Measurements from ENCODE around the gene ABR.
"Not testable (repeated sequence)": the region's sequence is repeated elsewhere in the genome, so short reads cannot be mapped to it uniquely, and the experiment has no call there.

The ABR gene

DNA sequence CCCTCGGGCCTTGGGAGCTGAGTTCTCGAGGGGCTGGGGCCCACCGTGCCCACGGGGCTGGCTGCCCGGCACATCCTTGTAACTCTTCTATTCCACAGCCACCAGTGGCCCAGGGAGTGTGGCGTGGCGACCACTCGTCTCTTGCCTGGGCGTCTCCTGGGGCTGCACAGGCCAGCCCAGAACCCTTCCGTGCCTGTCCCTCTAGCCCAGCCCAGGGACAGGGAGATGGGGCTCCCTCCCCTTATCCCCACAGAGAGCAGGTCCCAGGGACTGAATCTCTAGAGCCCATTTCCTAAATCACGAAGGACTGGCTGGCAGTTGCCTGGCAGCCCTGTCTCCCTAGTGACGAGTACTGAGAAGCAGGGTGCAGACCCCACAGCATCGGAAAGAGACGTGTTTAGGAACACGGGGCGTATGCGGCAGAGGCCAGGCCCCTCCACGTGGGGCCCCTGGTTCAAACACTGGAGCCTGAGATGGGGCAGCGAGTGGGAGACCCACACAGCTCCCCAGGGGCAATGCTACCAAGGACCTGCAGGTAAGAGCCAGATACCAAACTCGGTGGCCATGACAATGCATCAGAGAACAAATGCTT is 131.8 kb downstream of the ABR start:
- no peak for DNase-seq (ENCODE audit: low spot score)

DNA sequence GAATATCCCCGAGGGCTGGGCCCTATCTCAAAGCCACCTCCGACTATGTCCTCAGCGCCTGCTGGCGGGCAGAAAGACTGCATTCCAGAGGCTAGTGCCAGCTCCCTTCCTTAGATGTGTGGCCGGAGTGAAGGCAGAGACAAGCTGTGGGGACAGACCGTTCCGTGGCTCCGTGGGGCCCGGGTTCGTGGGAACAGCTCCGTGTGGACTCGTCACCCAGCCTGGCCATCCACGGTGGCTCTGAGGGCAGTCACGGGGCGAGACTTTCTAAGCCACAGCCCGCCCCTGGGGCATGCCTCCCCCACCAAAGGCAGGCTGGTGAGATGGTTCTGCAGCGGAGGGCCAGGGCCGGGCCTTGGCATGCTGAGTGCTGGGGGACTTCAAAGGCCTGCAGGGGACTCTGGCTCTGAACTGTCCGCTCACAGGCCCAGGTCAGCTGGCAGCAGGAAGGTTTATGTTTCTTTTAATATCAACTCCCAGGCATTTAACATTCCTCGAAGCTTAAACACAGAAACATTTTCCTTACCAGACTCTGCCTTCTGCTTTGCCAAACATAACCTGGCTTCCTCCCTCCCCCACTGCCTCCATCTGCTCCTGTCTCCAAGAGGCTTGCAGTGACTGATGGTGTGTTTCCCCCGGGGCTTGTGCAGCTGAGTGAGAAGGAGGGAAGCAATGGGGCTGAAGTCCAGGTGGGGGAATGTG is 132.5 kb downstream of the ABR start:
- DNase-seq (ENCODE audit: low spot score) = no peak

DNA sequence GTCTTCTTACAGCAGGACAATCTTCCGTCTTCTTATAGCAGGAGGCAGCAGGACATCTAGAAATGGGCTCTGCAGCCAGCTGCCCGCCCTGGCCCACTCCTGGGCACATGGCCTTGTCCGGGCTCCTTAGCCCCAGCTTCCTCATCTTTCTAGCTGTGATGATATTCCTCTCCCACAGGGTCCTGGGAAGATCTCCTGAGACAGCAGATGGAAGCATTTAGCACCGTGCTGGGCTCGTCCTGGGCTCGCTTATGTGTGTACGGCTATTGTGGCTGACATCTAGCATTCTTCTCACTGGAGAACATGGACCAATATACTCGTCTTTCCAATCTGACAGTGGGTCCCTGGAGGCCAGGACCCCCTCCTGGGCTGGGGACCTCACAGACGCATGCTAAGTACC is 134.3 kb downstream of the ABR start:
- DNase-seq (ENCODE audit: low spot score) = no peak

DNA sequence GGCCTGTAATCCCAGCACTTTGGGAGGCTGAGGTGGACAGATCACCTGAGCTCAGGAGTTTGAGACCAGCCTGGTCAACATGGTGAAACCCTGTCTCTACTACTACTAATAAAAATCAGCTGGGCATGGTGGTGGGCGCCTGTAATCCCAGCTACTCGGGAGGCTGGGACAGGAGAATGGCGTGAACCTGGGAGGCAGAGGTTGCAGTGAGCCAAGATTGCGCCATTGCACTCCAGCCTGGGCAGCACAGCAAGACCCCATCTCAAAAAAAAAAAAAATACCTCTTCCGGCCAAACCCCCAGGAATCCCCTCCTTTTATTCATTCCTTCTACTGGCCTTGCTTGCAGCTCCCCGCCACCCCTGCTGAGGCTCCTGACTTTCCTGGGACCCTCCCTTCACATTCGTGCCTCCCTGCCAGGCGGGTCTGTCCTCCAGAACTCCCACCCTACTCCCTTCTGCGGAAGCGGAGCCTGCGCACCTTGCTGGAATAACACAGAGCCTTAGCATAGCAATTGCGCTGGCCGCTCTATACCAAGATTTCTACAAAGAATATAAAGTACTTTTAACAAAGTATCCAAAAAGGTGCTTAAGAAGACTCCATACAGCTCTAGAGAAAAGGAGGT is 135.3 kb downstream of the ABR start:
- not testable (repeated sequence) for DNase-seq (ENCODE audit: low spot score)

DNA sequence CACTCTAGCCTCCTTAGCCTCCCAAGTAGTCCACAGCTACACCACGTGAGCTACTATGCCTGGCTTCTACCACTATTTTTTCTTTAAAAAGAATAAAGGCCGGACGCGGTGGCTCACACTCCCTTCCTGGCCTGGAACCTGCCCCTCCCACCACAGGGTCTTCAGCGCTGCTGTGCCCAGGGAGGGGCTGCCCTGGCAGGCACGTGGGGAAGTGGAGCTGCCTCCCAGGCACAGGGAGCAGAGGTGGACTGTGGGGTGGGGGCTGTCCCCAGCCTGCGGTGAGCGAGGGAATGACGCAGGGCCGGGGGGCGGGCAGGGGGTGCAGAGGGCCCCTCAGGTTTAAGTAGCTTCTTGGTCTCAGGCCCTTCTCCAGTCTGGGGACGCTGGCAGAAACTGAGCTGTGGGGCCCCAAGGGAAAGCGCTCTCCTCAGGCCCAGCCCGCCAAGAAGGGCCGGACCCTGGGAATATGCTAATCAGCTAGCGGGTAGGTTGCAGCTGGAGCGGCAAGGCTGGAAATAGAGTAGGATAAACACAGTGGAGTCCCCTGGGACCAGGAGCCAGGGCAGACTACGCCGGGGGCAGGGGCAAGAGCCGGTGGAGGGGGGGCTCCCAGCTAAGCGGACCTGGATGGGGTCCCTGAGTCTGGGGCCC is 136.1 kb downstream of the ABR start:
- no peak for DNase-seq (ENCODE audit: low spot score)

DNA sequence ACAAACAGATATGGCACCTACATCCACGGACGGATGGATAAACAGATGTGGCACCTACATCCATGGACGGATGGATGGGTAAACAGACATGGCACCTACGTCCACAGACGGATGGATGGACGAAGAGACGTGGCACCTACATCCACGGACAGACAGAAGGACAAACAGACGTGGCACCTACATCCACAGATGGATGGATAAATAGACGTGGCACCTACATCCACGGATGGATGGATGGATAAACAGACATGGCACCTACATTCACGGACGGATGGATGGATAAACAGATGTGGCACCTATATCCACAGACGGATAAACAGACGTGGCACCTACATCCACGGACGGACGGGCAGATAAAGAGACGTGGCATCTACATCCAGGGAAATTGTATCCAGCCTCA is 137.3 kb downstream of the ABR start:
- DNase-seq (ENCODE audit: low spot score) = no peak

DNA sequence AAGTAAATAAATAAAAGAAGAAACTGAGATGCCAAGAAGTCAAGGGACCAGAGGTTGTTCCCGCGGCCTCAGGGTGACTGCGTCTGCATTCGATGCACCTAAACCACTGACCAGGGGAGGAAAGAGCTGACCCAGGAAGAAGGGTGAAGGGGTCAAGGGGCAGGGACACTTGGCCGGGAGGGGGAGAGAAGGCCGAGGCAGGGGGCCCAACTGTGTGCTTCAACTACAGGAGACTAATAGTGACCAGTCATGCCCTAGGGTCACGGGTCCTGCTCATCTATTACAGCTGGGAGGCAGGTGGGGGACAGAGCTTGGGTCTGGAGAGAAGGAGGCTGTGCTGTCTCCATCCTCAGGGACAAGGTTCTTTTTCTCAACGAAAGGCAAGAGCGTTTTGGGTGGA is 138.0 kb downstream of the ABR start:
- DNase-seq (ENCODE audit: low spot score) = no peak

DNA sequence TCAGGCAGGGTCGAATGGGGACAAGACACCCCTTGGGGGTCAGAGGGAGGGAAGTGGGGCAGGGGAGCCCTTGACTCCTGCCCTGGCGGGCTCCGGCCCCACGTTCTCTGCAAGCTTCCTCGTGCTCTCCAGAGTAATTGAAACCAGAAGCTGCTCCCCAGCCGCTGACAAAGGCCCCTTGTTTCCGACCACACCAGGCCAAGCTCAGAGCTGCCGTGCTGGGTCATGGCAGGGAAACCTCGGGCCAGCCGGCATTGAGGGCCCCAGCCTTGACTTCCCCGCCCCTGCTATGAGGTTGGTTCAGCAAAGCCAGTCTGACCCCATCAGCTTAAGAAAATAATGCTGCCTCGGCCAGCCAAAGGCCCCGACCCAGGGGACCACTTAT is 139.6 kb downstream of the ABR start:
- DNase-seq (ENCODE audit: low spot score) = no peak

DNA sequence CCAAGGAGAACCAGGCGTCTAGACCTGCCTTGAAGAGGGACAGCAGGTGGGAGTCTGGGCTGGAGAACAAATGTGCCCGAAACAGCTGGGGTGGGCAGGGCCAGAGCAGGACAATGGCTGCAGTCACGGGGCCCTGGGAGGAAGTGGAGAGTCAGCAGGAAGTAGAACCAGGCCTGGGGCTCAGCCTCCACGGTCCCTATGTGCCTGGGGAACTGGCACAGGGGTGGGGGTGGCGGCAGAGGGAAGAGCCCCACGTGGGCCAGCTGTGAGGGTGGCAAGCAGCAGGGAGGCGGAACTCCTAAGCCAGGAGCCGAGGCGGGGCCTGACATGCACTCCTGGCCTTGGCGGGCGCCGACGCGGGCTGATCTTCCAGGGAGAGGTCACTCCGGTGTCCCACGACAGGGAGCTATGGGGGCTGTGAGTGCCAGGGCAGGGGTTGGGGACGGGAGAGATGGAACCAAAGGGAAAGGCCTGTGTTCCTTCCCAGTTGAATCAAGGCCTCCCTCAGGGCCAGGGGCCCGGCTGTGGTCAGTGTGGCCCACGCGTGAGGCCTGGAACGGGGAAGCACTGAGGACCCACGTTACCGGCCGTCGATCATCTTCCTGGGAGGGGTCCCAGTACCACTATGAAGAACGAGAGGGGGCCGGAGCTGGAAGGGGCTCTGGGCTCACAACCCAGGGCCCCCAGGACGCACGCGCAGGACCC is 140.1 kb downstream of the ABR start:
- no peak for DNase-seq (ENCODE audit: low spot score)

DNA sequence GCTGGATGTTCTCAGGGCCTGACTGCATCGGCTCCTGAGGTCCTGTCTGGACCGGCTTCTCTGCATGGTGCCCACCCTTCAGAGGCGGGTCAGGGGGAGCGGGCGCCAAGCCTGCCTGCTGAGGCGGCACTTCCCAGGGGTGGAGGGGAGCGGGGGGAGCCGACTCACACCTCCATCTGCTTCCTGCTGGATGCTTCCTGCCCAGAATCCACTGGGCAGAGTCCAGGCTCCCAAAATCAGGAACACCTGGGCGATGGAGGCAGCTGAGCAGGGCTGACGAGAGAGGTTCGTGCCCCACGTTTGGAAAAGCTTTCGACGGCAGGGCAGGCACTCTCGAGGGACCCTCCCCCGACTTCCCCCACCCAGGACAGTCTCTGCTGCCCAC is 140.7 kb downstream of the ABR start:
- DNase-seq (ENCODE audit: low spot score) = no peak

DNA sequence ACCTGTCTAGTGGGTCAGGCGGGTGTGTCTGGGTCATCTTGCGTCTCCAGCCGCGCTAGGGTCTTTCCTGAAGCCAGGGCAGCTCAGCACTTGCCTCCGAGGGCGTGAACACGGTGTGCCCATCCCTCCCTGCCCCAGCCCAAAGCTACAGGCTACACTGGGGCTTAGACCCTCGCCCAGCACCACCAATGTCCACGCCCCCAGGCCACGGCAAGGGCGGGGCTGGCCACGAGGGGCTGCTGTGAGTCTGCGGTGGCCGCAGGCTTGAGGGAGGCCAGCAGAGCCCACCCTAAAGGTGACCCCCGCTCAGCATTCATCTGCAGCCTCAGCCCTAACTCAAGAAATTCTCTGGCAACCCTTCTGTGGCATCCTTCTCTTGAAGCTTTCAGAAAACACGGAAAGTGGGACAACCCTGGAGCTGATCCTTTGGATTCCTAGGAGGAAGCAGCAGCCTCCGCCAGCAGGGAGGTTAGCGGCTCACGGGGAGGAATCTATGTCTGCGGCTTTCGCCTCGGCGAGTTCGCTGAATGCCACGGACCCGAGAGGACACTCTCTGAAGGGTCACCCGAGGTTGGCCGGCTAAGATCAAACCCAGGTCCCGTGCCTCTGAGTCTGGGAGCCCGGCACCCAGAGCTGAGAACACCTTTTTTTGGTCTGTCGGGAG is 141.2 kb downstream of the ABR start:
- no peak for DNase-seq (ENCODE audit: low spot score)

DNA sequence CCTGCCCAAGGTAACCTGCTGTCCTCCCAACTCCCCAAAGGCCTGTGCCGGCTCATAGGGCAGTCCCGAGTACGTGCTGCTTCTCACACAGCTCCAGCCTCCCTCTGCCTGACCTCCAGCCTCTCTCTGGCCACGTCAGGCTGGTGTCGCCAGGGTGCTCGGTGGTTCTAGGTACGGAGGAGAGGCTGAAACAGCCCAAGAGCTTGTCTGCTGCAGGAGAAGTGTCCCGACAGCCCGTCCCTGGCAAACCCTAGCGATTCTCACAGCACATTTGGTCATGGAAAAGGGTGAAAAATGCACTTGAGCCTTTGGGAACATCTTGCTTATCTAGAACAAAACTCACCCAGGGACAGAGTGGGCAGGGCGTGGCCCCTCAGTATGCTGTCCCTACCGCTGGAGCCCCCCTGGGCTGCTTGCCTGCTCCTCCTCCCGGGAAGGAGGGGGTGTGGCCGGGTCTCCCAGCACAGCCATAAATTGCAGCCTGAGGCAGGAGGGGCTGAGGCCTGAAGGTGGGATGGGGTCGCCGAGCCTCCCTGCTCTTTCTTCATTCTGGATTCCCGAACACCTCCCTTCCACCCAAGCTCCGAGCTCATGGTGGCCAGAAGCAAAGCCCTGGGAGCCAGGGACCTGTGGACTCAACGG is 142.4 kb downstream of the ABR start:
- no peak for DNase-seq (ENCODE audit: low spot score)

DNA sequence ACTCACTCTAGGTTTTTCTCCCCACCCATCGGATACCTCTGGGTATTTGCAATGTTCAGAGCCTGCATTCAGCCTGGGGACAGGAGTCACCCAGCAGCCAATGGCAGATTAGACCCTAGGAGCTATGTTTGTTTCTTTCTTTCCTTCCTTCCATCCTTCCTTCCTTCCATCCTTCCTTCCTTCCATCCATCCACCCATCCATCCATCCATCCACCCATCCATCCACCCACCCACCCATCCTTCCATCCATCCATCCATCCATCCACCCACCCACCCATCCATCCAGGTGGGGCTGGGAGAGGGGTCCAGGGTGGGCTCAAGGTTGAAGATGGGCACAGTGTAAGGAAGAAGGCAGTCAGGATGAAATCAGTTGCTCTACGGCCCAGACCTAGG is 142.9 kb downstream of the ABR start:
- no peak for DNase-seq (ENCODE audit: low spot score)

DNA sequence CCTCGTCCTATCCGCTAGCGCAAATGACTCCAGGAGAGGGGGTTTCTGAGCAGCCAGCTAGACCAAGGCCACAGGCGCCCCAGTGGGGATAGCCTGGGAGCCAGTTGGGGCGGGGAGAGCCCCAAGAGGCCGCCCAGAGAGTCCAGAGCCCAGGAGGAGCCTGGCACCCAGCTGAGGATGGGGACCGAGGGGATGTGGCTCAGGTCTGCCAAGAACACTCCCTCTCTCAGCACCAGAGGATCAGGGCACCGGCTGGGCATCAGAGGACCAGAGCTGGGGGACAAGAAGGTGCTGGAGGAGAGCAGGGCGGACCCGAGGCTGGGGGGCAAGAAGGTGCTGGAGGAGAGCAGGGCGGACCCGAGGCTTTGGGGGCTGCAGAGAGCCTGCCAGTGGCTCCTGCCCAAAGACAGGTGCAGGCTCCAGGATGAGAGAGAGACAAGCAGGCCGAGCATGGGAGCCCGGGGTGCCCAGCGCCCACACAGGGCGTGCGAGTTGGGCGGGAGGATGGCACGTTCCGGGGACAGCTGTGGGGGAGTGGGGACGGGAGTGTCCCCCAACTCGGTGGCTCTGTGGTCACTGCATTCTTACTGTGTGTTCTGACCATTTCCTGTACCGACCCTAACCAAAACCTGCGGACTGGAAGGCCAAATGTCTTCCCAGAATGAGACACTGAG is 143.5 kb downstream of the ABR start:
- DNase-seq (ENCODE audit: low spot score) = no peak

DNA sequence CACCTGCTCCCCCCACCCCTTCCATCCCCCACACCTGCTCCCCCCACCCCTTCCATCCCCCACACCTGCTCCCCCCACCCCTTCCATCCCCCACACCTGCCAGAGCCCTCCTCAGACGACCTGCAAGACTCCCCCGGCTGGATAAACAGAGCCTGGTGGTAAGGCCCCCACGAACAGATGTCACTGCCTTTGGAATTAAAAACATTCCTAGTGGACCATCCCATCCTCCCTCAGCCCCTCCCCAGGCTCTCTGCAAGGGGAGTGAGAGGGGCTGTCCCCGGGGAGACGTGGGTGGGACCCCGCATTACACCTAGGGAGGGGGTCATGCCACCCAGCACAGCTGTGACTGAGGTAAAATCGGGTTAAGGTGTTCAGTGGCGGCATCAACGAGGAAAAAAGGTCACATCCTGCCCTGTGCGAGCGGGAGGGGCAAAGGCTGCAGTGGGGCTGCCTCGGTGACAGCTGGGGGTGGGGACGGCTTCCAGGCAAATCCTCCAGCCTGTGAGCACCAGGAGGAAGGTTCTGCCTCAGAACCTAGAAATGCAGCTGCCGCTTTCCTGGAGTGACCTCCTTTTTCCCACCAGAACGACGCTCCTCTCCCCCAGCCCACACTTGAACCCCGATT is 144.1 kb downstream of the ABR start:
- no peak for DNase-seq (ENCODE audit: low spot score)

DNA sequence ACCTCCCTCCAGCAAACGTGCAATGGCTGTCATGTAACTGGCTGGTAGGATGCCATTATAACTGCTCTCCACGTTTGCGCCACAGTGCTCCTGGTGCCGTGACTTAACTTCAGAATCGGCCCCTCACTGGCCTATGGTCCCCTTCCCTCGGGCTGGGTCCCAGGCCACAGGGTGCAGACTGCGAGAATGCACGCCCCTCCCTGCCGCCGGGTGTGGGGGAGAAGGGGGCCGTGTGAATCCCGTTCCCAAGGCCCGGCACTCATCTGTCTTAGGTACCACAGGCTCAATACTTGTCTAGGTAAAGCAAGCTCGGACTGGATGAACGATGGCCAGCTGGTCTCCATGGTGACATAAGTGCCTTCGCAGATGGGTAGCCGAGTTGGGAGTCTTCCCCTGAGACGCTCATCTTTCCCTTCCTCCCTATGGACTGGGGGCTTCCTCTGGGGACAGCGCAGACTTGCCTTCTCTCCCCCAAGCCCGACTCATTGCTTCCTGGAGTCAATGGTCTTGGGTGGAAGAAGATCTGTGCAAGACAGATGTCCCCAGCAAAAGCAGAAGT is 145.1 kb downstream of the ABR start:
- DNase-seq (ENCODE audit: low spot score) = no peak

DNA sequence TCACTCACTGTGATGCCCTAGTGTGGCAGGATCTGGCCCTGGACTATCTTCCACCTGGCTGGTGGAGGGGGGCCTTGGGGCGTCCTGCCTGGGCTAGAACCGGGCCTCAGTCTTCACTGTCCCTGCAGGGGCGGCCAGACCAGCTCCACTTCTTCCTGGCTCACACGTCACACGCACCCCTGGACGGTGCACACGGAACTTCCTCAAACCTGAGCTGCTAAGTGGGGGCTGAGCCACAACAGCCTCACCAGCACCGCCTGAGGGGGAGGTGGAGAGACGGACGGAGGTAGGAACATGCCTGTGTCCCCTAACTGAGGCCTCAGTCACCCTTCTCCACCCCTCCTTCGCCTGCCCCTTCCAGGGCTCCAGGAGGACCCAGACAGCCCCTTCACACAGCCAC is 146.3 kb downstream of the ABR start:
- no peak for DNase-seq (ENCODE audit: low spot score)

DNA sequence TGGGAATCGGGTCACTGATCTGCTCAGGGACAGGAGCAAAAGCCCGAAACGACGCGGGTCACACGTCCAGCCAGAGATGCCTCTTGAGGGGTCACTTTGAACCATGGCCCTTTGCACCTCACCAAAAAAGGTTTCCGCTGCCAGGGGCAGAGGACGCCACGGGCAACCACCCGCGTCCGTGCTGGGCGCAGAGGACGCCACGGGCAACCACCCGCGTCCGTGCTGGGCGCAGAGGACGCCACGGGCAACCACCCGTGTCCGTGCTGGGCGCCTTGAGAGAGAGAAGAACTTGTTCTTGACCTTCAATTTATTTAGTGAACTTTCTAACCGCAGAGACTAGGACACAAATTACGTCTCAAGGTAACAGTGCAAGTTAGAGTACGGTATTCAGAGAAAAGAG is 147.4 kb downstream of the ABR start:
- no peak for DNase-seq (ENCODE audit: low spot score)

DNA sequence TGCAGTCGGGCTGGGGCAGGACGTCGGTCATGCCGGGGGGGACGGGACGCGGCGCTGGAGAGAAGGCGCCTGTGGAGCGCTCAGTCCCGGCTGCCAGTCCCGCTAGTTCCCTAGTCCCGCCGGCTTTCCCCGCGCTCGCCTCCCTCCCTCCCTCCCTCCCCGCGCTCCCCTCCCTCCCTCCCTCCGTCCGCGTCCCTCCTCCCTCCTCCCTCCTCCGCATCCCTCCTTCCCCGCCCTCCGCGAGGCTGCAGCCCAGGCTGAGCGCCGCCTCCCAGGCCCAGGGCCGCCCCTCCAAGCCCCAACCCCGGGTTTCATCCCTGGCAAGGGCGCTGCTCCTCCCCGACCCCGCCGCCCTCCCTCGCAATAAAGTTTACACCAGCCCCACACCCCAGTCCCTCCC is 148.1 kb downstream of the ABR start:
- DNase-seq (ENCODE audit: low spot score) = no peak
